ENCODE data around the gene STK16.

STK16 gene

GRCh38 chr2:219214786-219215185 is 30.5 kb upstream of the STK16 start:
- Histone ChIP-seq H2BK120ac (ENCODE audit: low read depth, low read length) (no peak overlapping the region), H3K27me3 (ENCODE audit: control insufficient read depth in 3 of 3, insufficient read depth in 3 of 3, low read depth in 1 of 3, low read length in 3 of 3) (no peaks in the 10 kb centered on the region), H2AFZ (ENCODE audit: low read length) (no peak overlapping the region), H2BK15ac (ENCODE audit: low read length) (no peak overlapping the region), H3K9ac (ENCODE audit: low read depth, low read length, poor library complexity) (no peak overlapping the region), H2BK12ac (ENCODE audit: low read length) (no peak overlapping the region), H3K27ac (replicated peaks; ENCODE audit: low read length) (no peak overlapping the region), H3K4ac (ENCODE audit: low read length) (no peak overlapping the region), H3K4me1 (ENCODE audit: control insufficient read depth in 2 of 2, insufficient read depth in 1 of 2, low read depth in 1 of 2, low read length in 2 of 2) (peaks cover 7 to 11% of the 10 kb centered on the region in 2 donors), H4K8ac (ENCODE audit: low read depth, low read length) (no peak overlapping the region), H3K18ac (ENCODE audit: low read length) (no peak overlapping the region), H3K4me2 (ENCODE audit: insufficient read depth, low read length, poor library complexity, severe bottlenecking) (no peak overlapping the region), H3K79me1 (ENCODE audit: low read depth, low read length) (no peaks in the 10 kb centered on the region), H2AK5ac (ENCODE audit: low read depth, low read length) (no peak overlapping the region), H3K36me3 (replicated peaks in 1 of 2; ENCODE audit: control insufficient read depth in 2 of 2, insufficient read depth in 2 of 2, low read length in 2 of 2) (peaks cover 40 to 68% of the 10 kb centered on the region in 2 donors), H3K14ac (ENCODE audit: low read length) (no peak overlapping the region), H4K91ac (ENCODE audit: low read depth, low read length, poor library complexity) (no peak overlapping the region), H3K9me3 (replicated peaks in 1 of 2; ENCODE audit: control insufficient read depth in 2 of 2, insufficient read depth in 1 of 2, low read depth in 1 of 2, low read length in 2 of 2) (no peaks in the 10 kb centered on the region), H3K23ac (ENCODE audit: low read depth, low read length, poor library complexity) (no peak overlapping the region), H3K4me3 (ENCODE audit: low read length in 2 of 2) (no peak overlapping the region), H2BK5ac (ENCODE audit: low read length) (no peak overlapping the region)
- WGBS, 2 donors (ENCODE audit: extremely low coverage in 2 of 2, insufficient read length in 2 of 2, insufficient replicate concordance in 1 of 2), result no CpG with 5 or more reads among the region's 6 CpGs
- DNase-seq (ENCODE audit: low spot score), result no peak

- no peak overlapping the region for H3K27ac ChIP-seq (replicated peaks; ENCODE audit: low read length)
- no peaks in the 10 kb centered on the region for H3K27me3 ChIP-seq (ENCODE audit: control insufficient read depth in 3 of 3, insufficient read depth in 3 of 3, low read depth in 1 of 3, low read length in 3 of 3)
- no peak overlapping the region for H3K14ac ChIP-seq (ENCODE audit: low read length)
- no peak overlapping the region for H4K8ac ChIP-seq (ENCODE audit: low read depth, low read length)
- no CpG with 5 or more reads among the region's 27 CpGs for WGBS, 2 donors (ENCODE audit: extremely low coverage in 2 of 2, insufficient read length in 2 of 2, insufficient replicate concordance in 1 of 2)
- H2BK120ac ChIP-seq (ENCODE audit: low read depth, low read length), result no peak overlapping the region
- H3K9me3 ChIP-seq (replicated peaks in 1 of 2; ENCODE audit: control insufficient read depth in 2 of 2, insufficient read depth in 1 of 2, low read depth in 1 of 2, low read length in 2 of 2), result no peaks in the 10 kb centered on the region
- peak overlapping the region; percentile 72 for H2BK5ac ChIP-seq (ENCODE audit: low read length)
- no peak overlapping the region for H2BK15ac ChIP-seq (ENCODE audit: low read length)
- peak overlapping the region; percentile 81 for H3K18ac ChIP-seq (ENCODE audit: low read length)
- no peak overlapping the region for H3K4me3 ChIP-seq (ENCODE audit: low read length in 2 of 2)
- no peak overlapping the region for H3K4me2 ChIP-seq (ENCODE audit: insufficient read depth, low read length, poor library complexity, severe bottlenecking)
- H3K23ac ChIP-seq (ENCODE audit: low read depth, low read length, poor library complexity), result peak overlapping the region; percentile 49
- no peak overlapping the region for H4K91ac ChIP-seq (ENCODE audit: low read depth, low read length, poor library complexity)
- H2BK12ac ChIP-seq (ENCODE audit: low read length), result no peak overlapping the region
- no peaks in the 10 kb centered on the region for H3K79me1 ChIP-seq (ENCODE audit: low read depth, low read length)
- no peak overlapping the region for H2AFZ ChIP-seq (ENCODE audit: low read length)
- no peak overlapping the region for H3K4ac ChIP-seq (ENCODE audit: low read length)
- no peak for DNase-seq (ENCODE audit: low spot score)
- H2AK5ac ChIP-seq (ENCODE audit: low read depth, low read length), result no peak overlapping the region
- peak overlapping the region; percentile 68 for H3K9ac ChIP-seq (ENCODE audit: low read depth, low read length, poor library complexity)
- H3K36me3 ChIP-seq (replicated peaks in 1 of 2; ENCODE audit: control insufficient read depth in 2 of 2, insufficient read depth in 2 of 2, low read length in 2 of 2), result peaks cover 41 to 68% of the 10 kb centered on the region in 2 donors
- H3K4me1 ChIP-seq (ENCODE audit: control insufficient read depth in 2 of 2, insufficient read depth in 1 of 2, low read depth in 1 of 2, low read length in 2 of 2), result peaks cover 7 to 12% of the 10 kb centered on the region in 2 donors
Observed at GRCh38 chr2:219215871-219216534, 29.3 kb upstream of the STK16 start.

GRCh38 chr2:219216535-219216915 is 28.8 kb upstream of the STK16 start:
- H2BK5ac ChIP-seq (ENCODE audit: low read length), result no peak overlapping the region
- no peak overlapping the region for H3K4me3 ChIP-seq (ENCODE audit: low read length in 2 of 2)
- H2AK5ac ChIP-seq (ENCODE audit: low read depth, low read length), result no peak overlapping the region
- peaks cover 38 to 68% of the 10 kb centered on the region in 2 donors for H3K36me3 ChIP-seq (replicated peaks in 1 of 2; ENCODE audit: control insufficient read depth in 2 of 2, insufficient read depth in 2 of 2, low read length in 2 of 2)
- H3K4ac ChIP-seq (ENCODE audit: low read length), result no peak overlapping the region
- no peak overlapping the region for H3K27ac ChIP-seq (replicated peaks; ENCODE audit: low read length)
- H3K4me1 ChIP-seq (ENCODE audit: control insufficient read depth in 2 of 2, insufficient read depth in 1 of 2, low read depth in 1 of 2, low read length in 2 of 2), result peaks cover 7 to 12% of the 10 kb centered on the region in 2 donors
- WGBS, 2 donors (ENCODE audit: extremely low coverage in 2 of 2, insufficient read length in 2 of 2, insufficient replicate concordance in 1 of 2), result no CpG with 5 or more reads among the region's 6 CpGs
- no peaks in the 10 kb centered on the region for H3K79me1 ChIP-seq (ENCODE audit: low read depth, low read length)
- H2BK12ac ChIP-seq (ENCODE audit: low read length), result no peak overlapping the region
- H3K14ac ChIP-seq (ENCODE audit: low read length), result no peak overlapping the region
- H4K8ac ChIP-seq (ENCODE audit: low read depth, low read length), result no peak overlapping the region
- H3K18ac ChIP-seq (ENCODE audit: low read length), result no peak overlapping the region
- DNase-seq (ENCODE audit: low spot score), result no peak
- no peak overlapping the region for H2BK15ac ChIP-seq (ENCODE audit: low read length)
- no peak overlapping the region for H2AFZ ChIP-seq (ENCODE audit: low read length)
- H3K9ac ChIP-seq (ENCODE audit: low read depth, low read length, poor library complexity), result no peak overlapping the region
- no peak overlapping the region for H3K4me2 ChIP-seq (ENCODE audit: insufficient read depth, low read length, poor library complexity, severe bottlenecking)
- H4K91ac ChIP-seq (ENCODE audit: low read depth, low read length, poor library complexity), result no peak overlapping the region
- no peaks in the 10 kb centered on the region for H3K27me3 ChIP-seq (ENCODE audit: control insufficient read depth in 3 of 3, insufficient read depth in 3 of 3, low read depth in 1 of 3, low read length in 3 of 3)
- H2BK120ac ChIP-seq (ENCODE audit: low read depth, low read length), result no peak overlapping the region
- no peaks in the 10 kb centered on the region for H3K9me3 ChIP-seq (replicated peaks in 1 of 2; ENCODE audit: control insufficient read depth in 2 of 2, insufficient read depth in 1 of 2, low read depth in 1 of 2, low read length in 2 of 2)
- peak overlapping the region; percentile 49 for H3K23ac ChIP-seq (ENCODE audit: low read depth, low read length, poor library complexity)

- Histone ChIP-seq H3K14ac (ENCODE audit: low read length) (peak overlapping the region; percentile 97), H2AK5ac (ENCODE audit: low read depth, low read length) (peak overlapping the region; percentile 89), H3K27ac (replicated peaks; ENCODE audit: low read length) (peak overlapping the region; percentile 52), H3K27me3 (ENCODE audit: control insufficient read depth in 3 of 3, insufficient read depth in 3 of 3, low read depth in 1 of 3, low read length in 3 of 3) (no peaks in the 10 kb centered on the region), H3K4me2 (ENCODE audit: insufficient read depth, low read length, poor library complexity, severe bottlenecking) (peak overlapping the region; percentile 99), H4K8ac (ENCODE audit: low read depth, low read length) (peak overlapping the region; percentile 50), H3K9me3 (replicated peaks in 1 of 2; ENCODE audit: control insufficient read depth in 2 of 2, insufficient read depth in 1 of 2, low read depth in 1 of 2, low read length in 2 of 2) (no peaks in the 10 kb centered on the region), H2BK120ac (ENCODE audit: low read depth, low read length) (no peak overlapping the region), H3K4ac (ENCODE audit: low read length) (no peak overlapping the region), H2BK5ac (ENCODE audit: low read length) (peak overlapping the region; percentile 26), H3K36me3 (replicated peaks in 1 of 2; ENCODE audit: control insufficient read depth in 2 of 2, insufficient read depth in 2 of 2, low read length in 2 of 2) (peaks cover 41 to 70% of the 10 kb centered on the region in 2 donors), H2AFZ (ENCODE audit: low read length) (peak overlapping the region; percentile 91), H3K9ac (ENCODE audit: low read depth, low read length, poor library complexity) (peak overlapping the region; percentile 96), H3K79me1 (ENCODE audit: low read depth, low read length) (no peaks in the 10 kb centered on the region), H3K4me1 (ENCODE audit: control insufficient read depth in 2 of 2, insufficient read depth in 1 of 2, low read depth in 1 of 2, low read length in 2 of 2) (peaks cover 7 to 12% of the 10 kb centered on the region in 2 donors), H2BK15ac (ENCODE audit: low read length) (peak overlapping the region; percentile 21), H3K23ac (ENCODE audit: low read depth, low read length, poor library complexity) (peak overlapping the region; percentile 99), H3K18ac (ENCODE audit: low read length) (peak overlapping the region; percentile 99), H4K91ac (ENCODE audit: low read depth, low read length, poor library complexity) (peak overlapping the region; percentile 96), H3K4me3 (ENCODE audit: low read length in 2 of 2) (peak overlapping the region; percentile 70 to 93), H2BK12ac (ENCODE audit: low read length) (no peak overlapping the region)
- peak; percentile 66 for DNase-seq (ENCODE audit: low spot score)
- no CpG with 5 or more reads among the region's 37 CpGs for WGBS, 2 donors (ENCODE audit: extremely low coverage in 2 of 2, insufficient read length in 2 of 2, insufficient replicate concordance in 1 of 2)
Observed at GRCh38 chr2:219218217-219218731, 27.0 kb upstream of the STK16 start.

All from neuronal stem cell (in vitro differentiated cells).